Activated CD4-positive, alpha-beta T cell treated with anti-CD3 and anti-CD28 coated beads for 36 hours (primary cell): ENCODE data around the gene ANKRD35. TPM values are rescaled to one million over a fixed set of nuclear protein-coding genes. Genes with fewer than 3 reads are reported as not detected.

Experiments used
- ATAC-seq: fragments of 200-7000 bp; cut with Tn5 transposase; one replicate; pipeline ENCODE4 v1.10.0; 2021; ENCODE audit warnings: mild to moderate bottlenecking, moderate library complexity
- CTCF ChIA-PET: fragments of 350-600 bp; sonication (Branson Sonifier 250); formaldehyde crosslinking; loops from one replicate; lab custom pipeline; 2021; ENCODE audit warnings: antibody characterized with exemption; lab: Charles Lee
- POLR2A ChIA-PET: fragments of 350-600 bp; sonication (Branson Sonifier 250); formaldehyde crosslinking; loops from one replicate; lab custom pipeline; 2021; ENCODE audit warnings: antibody characterized with exemption, inconsistent platforms; lab: Charles Lee
- DNase-seq: peaks from one replicate; pipeline ENCODE4 v3.0.0-alpha.2; 2020
- H3K27ac Mint-ChIP-seq: one replicate; pipeline ENCODE4 v1.8.0; 2021; ENCODE audit warnings: mixed read lengths
- H3K27me3 Mint-ChIP-seq: one replicate; pipeline ENCODE4 v1.8.0; 2021; ENCODE audit warnings: mixed read lengths
- H3K36me3 Mint-ChIP-seq: one replicate; pipeline ENCODE4 v1.8.0; 2021; ENCODE audit warnings: low read depth, mixed read lengths
- H3K4me1 Mint-ChIP-seq: one replicate; pipeline ENCODE4 v1.8.0; 2021; ENCODE audit warnings: mixed read lengths
- H3K4me3 Mint-ChIP-seq: one replicate; pipeline ENCODE4 v1.8.0; 2021; ENCODE audit warnings: mild to moderate bottlenecking, moderate library complexity, mixed read lengths
- H3K9me3 Mint-ChIP-seq: one replicate; pipeline ENCODE4 v1.8.0; 2021; ENCODE audit warnings: low read depth, mixed read lengths
- intact Hi-C, 2 experiments: fragments of 100-400 bp; cut with DNase I in 1 of 2; cut with micrococcal nuclease in 1 of 2; formaldehyde crosslinking; loops; one replicate each; pipeline versions ENCODE4 v1.14.2 to v1.15.1; 2022 to 2024; cut with DNase I, micrococcal nuclease
- total RNA-seq, 2 experiments: library from RNA; stranded (reverse); gene quantifications; one replicate each; pipeline ENCODE4 v1.2.3, GENCODE V29; 2021

Gene ANKRD35
- total RNA-seq, 2 experiments from 2014 or later, result 0.30 to 0.55 TPM

DNA sequence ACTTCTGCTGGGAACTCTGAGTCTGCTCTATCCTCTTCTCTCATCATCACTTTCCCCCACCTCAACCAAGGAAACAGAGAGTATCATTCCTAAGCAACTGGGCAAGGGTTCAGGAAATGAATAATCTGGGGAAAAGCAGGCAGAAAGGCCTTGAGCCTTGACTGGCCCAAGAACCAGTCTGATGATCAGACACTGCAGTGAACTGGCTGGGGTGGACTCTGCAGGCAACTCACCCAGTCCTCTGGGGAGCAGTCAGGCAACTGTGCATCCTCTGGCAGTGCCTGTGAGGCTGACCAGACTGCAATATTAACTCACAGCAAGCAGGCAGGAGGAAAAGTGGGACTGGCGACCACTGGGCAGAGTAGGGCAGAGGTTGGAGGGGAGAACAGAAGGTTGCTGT, 991 bp downstream of the ANKRD35 start:
- Mint-ChIP-seq H3K27me3 (peaks cover 17% of the 10 kb centered on the region), H3K36me3 (no peaks in the 10 kb centered on the region), H3K9me3 (no peaks in the 10 kb centered on the region), H3K4me1 (peaks cover 14% of the 10 kb centered on the region), H3K27ac (no peak overlapping the region), H3K4me3 (peak overlapping the region; percentile 72)
- no peak for DNase-seq
- CTCF ChIA-PET, result interaction anchor here (1.1 to 4.1 kb wide), 4 partner anchors 12 to 148 kb away, joined by 3 to 30 read pairs (median 4); partner anchors contain the start of gene NUDT17
- POLR2A ChIA-PET, result interaction anchor here (1.3 to 2.3 kb wide), 2 partner anchors 26 to 73 kb away, joined by 4 to 8 read pairs; partner anchors contain the start of genes LIX1L and PIAS3
- intact Hi-C loops, result loop anchor here (1.0 to 2.0 kb wide), 7 partner anchors 14 to 113 kb away; partner anchors contain the start of genes PIAS3 (in 2 of the 2), NUDT17 (in 1 of the 2), PEX11B (in 1 of the 2) and RBM8A (in 1 of the 2)
- ATAC-seq, result no peak

DNA sequence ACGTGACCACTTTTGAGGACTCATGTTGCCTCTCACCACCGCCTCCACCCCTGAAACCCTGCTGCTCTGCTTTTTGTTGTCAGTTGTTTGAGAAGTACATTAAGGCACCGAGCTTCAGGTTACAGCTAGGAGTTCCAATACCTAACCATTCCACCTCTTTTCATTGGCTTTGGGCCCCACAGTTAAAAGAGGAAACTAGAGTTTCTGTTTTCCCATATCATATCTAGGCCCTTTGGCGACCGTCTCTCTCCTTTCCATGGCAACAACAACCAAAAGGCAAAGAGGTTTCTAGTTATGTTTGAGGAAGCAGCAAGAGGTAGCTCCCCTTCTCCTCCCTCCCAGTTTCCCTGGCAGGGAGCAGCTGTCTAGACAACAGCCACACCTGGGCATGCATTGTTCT, 5.9 kb downstream of the ANKRD35 start:
- ATAC-seq (no peak), DNase-seq (no peak)
- Mint-ChIP-seq H3K27ac (no peak overlapping the region), H3K4me1 (peaks cover 4% of the 10 kb centered on the region), H3K4me3 (no peak overlapping the region), H3K27me3 (peaks cover 14% of the 10 kb centered on the region), H3K36me3 (no peaks in the 10 kb centered on the region), H3K9me3 (no peaks in the 10 kb centered on the region)
- intact Hi-C loops, result loop anchor here in 1 of 2 experiments (2.0 kb wide), 1 partner anchor 17 kb away; no protein-coding TSS in a partner anchor
- ChIA-PET POLR2A (no interaction called here), CTCF (interaction anchor here (0.5 to 3.0 kb wide), 9 partner anchors 11 to 132 kb away, joined by 3 to 15 read pairs (median 5); partner anchors contain the start of gene NUDT17)

DNA sequence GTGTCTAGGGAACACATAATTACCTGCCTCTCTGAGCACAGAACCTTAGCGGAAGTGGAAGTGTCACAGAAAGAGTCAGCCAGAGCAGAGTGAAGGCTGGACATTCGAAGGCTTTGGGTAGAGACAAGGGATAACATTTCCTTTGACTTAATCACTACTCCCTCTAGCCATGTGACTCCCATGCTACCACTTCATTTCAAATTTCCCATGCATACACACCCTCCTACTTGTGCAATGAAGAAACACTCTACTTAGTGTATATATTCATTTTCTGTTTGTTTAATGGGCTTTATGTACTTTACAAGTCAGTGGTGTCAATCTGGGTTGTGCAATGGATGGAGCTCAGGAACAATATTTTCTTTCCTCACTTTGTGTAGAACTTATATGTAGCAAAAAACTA, 6.9 kb downstream of the ANKRD35 start:
- ATAC-seq (no peak), DNase-seq (no peak)
- no peaks in the 10 kb centered on the region for H3K9me3 Mint-ChIP-seq
- H3K27me3 Mint-ChIP-seq, result peaks cover 8% of the 10 kb centered on the region
- H3K4me1 Mint-ChIP-seq, result peaks cover 2% of the 10 kb centered on the region
- POLR2A ChIA-PET, result interaction anchor here (0.5 to 0.7 kb wide), 2 partner anchors 19 to 170 kb away, joined by 3 to 5 read pairs; no protein-coding TSS in a partner anchor
- CTCF ChIA-PET, result interaction anchor here (0.5 to 1.7 kb wide), 5 partner anchors 10 to 133 kb away, joined by 3 to 5 read pairs (median 4); no protein-coding TSS in a partner anchor
- no peaks in the 10 kb centered on the region for H3K36me3 Mint-ChIP-seq
- H3K4me3 Mint-ChIP-seq, result no peak overlapping the region
- no peak overlapping the region for H3K27ac Mint-ChIP-seq
- intact Hi-C loops, result loop anchor here in 1 of 2 experiments (2.0 kb wide), 1 partner anchor 16 kb away; no protein-coding TSS in a partner anchor

DNA sequence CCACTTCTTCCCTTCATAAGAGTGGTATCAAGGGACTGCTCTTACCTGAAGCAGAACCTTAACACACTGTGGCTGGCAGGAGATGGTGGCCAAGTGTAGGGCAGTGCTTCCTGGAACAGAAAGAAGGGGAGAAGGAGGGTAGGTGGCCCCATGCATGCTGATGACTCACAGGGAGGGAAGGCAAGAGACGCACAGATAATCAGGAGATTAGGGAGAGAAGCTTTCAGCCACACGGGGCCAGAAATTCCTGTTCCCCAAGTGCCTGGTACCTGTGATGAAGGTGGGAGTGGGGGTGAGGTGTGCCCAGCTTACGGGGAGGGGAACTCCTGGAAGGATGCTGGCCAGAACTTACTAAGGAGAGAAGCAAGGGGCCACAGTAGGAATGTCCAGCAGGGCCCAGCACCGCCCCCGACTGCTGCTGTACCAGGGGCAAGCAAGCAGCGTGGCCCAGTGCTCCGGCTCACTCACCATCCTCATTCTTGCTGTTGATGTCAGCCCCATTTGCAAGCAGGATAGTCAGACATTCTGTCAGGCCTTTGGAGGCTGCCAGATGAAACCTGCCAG, 7.7 kb downstream of the ANKRD35 start:
- no peak overlapping the region for H3K27ac Mint-ChIP-seq
- intact Hi-C loops, result loop anchor here in 1 of 2 experiments (2.0 kb wide), 1 partner anchor 15 kb away; no protein-coding TSS in a partner anchor
- POLR2A ChIA-PET, result interaction anchor here (0.7 kb wide), 1 partner anchor 18 kb away, joined by 3 read pairs; no protein-coding TSS in a partner anchor
- no peak for DNase-seq
- H3K4me3 Mint-ChIP-seq, result no peak overlapping the region
- no peaks in the 10 kb centered on the region for H3K9me3 Mint-ChIP-seq
- ATAC-seq, result no peak
- no peaks in the 10 kb centered on the region for H3K36me3 Mint-ChIP-seq
- peaks cover 7% of the 10 kb centered on the region for H3K27me3 Mint-ChIP-seq
- peaks cover 2% of the 10 kb centered on the region for H3K4me1 Mint-ChIP-seq
- CTCF ChIA-PET, result interaction anchor here (1.4 to 1.7 kb wide), 2 partner anchors 15 to 134 kb away, joined by 4 to 5 read pairs; no protein-coding TSS in a partner anchor

DNA sequence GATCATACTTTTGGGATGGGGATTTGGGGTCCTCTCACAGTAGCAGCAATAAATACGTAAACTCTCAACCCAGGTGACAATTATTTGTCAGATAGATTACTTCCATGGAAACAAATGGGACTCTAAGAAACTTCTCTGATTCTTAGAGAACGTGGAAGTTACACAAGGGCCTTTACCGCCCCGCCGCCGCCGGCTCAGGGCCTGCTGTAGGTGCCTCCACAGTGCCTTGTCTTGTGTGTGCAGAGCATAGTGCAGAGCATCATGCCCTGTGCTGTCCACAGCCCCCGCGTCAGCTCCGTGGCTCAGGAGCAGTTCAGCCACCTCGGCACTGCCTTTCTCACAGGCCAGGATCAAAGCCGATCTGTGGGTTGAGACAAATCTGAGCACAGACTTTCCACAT, 11.0 kb downstream of the ANKRD35 start:
- POLR2A ChIA-PET, result no interaction called here
- intact Hi-C loops, result no loop called here

DNA sequence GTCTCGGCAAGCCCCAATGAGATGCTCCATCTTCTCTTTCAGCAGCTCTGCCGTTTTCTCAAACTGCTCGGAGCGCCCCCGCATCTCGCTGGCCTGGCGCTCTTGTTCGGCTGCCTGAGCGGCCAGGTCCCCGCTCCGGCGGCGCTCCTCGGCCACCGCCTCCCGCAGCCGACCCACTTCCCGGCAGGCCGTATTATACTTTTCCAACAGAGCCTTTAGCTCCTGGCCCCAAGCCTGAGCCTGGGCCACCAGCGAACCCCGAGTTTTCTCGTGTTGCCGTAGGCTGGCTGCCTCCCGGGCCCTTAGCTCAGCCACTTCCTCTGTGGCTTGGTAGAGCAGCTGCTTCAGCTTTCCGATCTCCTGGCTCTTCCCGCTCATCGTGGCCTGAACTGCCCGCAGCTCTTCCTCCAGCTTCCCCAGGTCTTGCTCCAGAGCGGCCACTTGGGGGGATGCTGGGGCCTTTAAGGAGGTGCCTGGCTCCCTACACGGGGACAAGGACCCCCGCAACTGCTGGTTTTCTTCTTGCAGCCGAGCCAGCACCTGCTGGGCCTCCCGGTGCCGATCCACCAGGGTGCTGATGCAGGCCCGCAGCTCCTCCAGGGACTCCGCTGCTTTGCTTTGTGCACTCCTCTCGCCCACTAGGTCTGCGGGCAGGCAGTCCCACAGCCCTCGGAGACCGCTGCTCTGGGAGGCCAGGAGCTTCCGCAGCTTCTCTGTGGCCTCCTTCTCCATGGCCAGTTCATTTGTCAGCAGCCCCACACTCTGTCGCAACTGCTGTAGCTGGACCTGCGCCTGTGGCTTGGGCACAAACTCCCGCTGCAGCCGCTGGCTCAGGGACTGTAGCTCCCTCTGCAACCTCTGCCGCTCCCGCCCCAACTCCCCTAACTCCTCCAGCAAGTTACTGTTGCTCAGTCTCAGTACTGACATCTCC, 13.4 kb downstream of the ANKRD35 start:
- Mint-ChIP-seq H3K4me1 (peaks cover 11% of the 10 kb centered on the region), H3K9me3 (no peaks in the 10 kb centered on the region), H3K27ac (peak overlapping the region; percentile 61), H3K27me3 (peaks cover 10% of the 10 kb centered on the region), H3K36me3 (no peaks in the 10 kb centered on the region), H3K4me3 (peak overlapping the region; percentile 63)
- DNase-seq, result peak; percentile 58
- intact Hi-C loops, result loop anchor here (1.0 kb wide), 2 partner anchors 13 to 14 kb away; partner anchors contain the start of gene PIAS3 (in 1 of the 2)
- CTCF ChIA-PET, result interaction anchor here (0.5 to 3.4 kb wide), 10 partner anchors 9 to 81 kb away, joined by 3 to 49 read pairs (median 4); partner anchors contain the start of genes ANKRD35, ITGA10 and NUDT17
- POLR2A ChIA-PET, result interaction anchor here (0.6 to 2.2 kb wide), 4 partner anchors 13 to 179 kb away, joined by 3 to 10 read pairs (median 4); partner anchors contain the start of genes ANKRD35, PIAS3 and RBM8A
- peak; percentile 81 for ATAC-seq

More for the DNA sequence above, 11.0 kb downstream of the ANKRD35 start:
- no peaks in the 10 kb centered on the region for H3K36me3 Mint-ChIP-seq
- H3K4me1 Mint-ChIP-seq, result peaks cover 13% of the 10 kb centered on the region
- no peaks in the 10 kb centered on the region for H3K9me3 Mint-ChIP-seq
- ATAC-seq (no peak), DNase-seq (no peak)
- H3K27ac Mint-ChIP-seq, result no peak overlapping the region
- H3K27me3 Mint-ChIP-seq, result peaks cover 12% of the 10 kb centered on the region
- no peak overlapping the region for H3K4me3 Mint-ChIP-seq
- CTCF ChIA-PET, result interaction anchor here (1.9 kb wide), 1 partner anchor 16 kb away, joined by 5 read pairs; the partner anchor contains the start of gene PIAS3

DNA sequence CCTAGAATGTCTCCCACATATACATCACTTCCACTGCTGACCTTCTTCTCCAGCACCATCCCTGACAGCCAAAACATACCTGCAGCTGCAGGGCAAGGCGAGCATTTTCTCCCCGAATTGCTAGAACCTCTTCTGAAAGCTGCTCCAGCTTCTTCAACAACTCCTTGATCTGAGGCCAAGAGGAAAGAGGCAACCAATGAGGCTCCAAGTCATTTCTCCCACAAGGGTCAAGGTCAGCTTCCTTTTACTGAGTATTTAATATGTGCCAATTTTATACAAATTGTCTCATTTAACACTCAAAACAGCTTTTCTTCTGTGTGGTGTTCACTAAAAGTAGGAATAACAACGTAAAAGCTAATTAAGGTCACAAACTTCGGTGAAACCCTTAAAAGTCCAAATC, 17.4 kb downstream of the ANKRD35 start:
- CTCF ChIA-PET, result interaction anchor here (0.6 to 1.3 kb wide), 5 partner anchors 9 to 175 kb away, joined by 3 to 4 read pairs (median 4); partner anchors contain the start of genes NUDT17 and PIAS3
- intact Hi-C loops, result no loop called here
- Mint-ChIP-seq H3K27ac (no peak overlapping the region), H3K4me1 (peaks cover 11% of the 10 kb centered on the region), H3K36me3 (no peaks in the 10 kb centered on the region), H3K9me3 (no peaks in the 10 kb centered on the region), H3K27me3 (peaks cover 8% of the 10 kb centered on the region), H3K4me3 (no peak overlapping the region)
- ATAC-seq, result no peak
- DNase-seq, result no peak
- POLR2A ChIA-PET, result interaction anchor here (0.6 kb wide), 1 partner anchor 68 kb away, joined by 8 read pairs; no protein-coding TSS in a partner anchor

DNA sequence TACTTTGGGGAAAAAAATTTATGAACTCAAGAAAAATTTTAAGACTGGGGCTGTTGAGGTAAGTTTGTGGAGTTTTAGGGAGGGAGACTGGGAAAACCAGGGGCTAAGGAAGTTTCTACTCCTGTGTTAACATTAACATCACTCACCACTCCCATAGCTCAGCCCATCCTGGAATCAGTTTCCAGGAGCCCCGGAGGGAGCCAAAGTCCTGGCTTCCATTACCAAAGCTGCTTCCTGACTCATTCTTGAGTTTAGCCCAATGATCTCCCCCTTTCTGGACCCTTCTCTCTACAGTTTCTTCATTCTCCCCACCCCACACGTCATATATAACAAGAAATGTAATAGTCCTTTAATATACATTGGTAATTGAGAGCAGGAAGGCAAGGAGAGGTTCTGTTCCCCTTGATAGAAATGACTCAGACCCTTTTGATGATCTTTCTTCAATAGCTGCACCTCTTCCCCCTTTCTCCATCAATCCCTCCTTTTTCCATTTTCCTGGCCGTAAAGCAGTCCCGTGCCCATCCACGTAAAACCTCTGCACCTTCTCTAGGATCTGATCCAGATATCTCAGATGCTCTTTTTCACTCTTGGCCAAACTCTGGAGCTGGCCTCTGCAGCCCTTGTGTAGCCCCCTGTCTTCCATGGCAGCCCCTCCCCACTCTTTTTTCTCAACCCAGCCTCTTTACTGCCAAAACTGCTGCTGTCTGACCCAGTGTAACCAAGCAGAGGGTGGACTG, 22.2 kb downstream of the ANKRD35 start:
- H3K4me3 Mint-ChIP-seq, result no peak overlapping the region
- DNase-seq (no peak), ATAC-seq (no peak)
- POLR2A ChIA-PET, result no interaction called here
- no peak overlapping the region for H3K27ac Mint-ChIP-seq
- intact Hi-C loops, result loop anchor here in 1 of 2 experiments (2.0 kb wide), 1 partner anchor 15 kb away; no protein-coding TSS in a partner anchor
- CTCF ChIA-PET, result interaction anchor here (0.7 to 11.5 kb wide), 3 partner anchors 9 to 23 kb away, joined by 3 to 168 read pairs (median 4); partner anchors contain the start of gene NUDT17
- H3K36me3 Mint-ChIP-seq, result no peaks in the 10 kb centered on the region
- no peaks in the 10 kb centered on the region for H3K9me3 Mint-ChIP-seq
- peaks cover 4% of the 10 kb centered on the region for H3K4me1 Mint-ChIP-seq
- H3K27me3 Mint-ChIP-seq, result no peaks in the 10 kb centered on the region

DNA sequence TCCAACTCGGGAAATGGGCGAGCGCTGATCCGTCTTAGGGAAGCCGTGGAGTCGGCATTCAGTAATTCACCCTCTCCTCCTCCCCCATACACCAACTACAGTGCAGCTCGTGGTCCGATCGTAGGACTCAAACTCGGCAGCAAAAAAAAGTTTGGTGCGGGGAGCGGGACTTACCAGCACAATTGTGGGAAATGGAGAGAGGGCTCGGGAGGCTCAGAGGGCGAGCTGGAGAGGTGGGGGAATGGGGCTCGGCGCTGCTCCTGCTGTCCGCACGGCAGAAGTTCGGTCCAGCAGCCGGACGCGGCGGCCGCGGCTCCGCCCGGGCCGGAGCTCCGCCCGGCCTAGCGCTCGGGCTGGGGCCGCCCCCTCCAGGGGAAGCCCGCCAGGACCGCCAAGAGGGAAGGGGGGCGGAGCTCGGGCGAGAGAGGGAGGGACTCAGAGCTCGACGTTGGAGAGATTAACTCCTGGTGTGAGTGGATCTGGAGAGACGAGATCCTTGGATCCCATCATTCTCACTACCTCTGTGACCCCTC, 26.1 kb downstream of the ANKRD35 start:
- Mint-ChIP-seq H3K4me3 (peak overlapping the region; percentile 90), H3K4me1 (peaks cover 12% of the 10 kb centered on the region), H3K9me3 (no peaks in the 10 kb centered on the region), H3K27me3 (no peaks in the 10 kb centered on the region), H3K27ac (peak overlapping the region; percentile 79), H3K36me3 (peaks cover 6% of the 10 kb centered on the region)
- DNase-seq (peak; percentile 90), ATAC-seq (peak; percentile 82)
- intact Hi-C loops, result loop anchor here (1.0 to 2.0 kb wide), 11 partner anchors 13 to 176 kb away; partner anchors contain the start of genes ANKRD34A (in 2 of the 2), ANKRD35 (in 2 of the 2), PEX11B (in 2 of the 2) and POLR3GL (in 2 of the 2)
- ChIA-PET CTCF (interaction anchor here (0.6 to 11.5 kb wide), 23 partner anchors 9 to 178 kb away, joined by 3 to 168 read pairs (median 4); partner anchors contain the start of genes LIX1L, NUDT17, RBM8A and TXNIP), POLR2A (interaction anchor here (0.6 to 2.1 kb wide), 17 partner anchors 12 to 192 kb away, joined by 3 to 21 read pairs (median 4); partner anchors contain the start of genes ANKRD34A, ANKRD35, NUDT17 and PEX11B)
